ENCODE measurements around the gene EID3.

Gene EID3

GRCh38 chr12:104312654-104313053, 9.1 kb downstream of the EID3 start:
- no peak for DNase-seq (ENCODE audit: low spot score)
- no peak overlapping the region for H3K4me3 ChIP-seq
- TF ChIP-seq CTCF (IDR thresholded peaks at IDR 0.05): no peak
- no peak overlapping the region for H3K27ac ChIP-seq

GRCh38 chr12:104313568-104314241, 10.2 kb downstream of the EID3 start:
- DNase-seq (ENCODE audit: low spot score): no peak
- Histone ChIP-seq H3K27ac (no peak overlapping the region), H3K4me3 (no peak overlapping the region)
- TF ChIP-seq CTCF (IDR thresholded peaks at IDR 0.05): no peak

GRCh38 chr12:104314242-104314614, 10.7 kb downstream of the EID3 start:
- TF ChIP-seq CTCF (IDR thresholded peaks at IDR 0.05): no peak
- no peak overlapping the region for H3K4me3 ChIP-seq
- no peak overlapping the region for H3K27ac ChIP-seq
- no peak for DNase-seq (ENCODE audit: low spot score)

- DNase-seq (ENCODE audit: low spot score): no peak
- Histone ChIP-seq H3K27ac (no peak overlapping the region), H3K4me3 (no peak overlapping the region)
- no peak for TF ChIP-seq CTCF (IDR thresholded peaks at IDR 0.05)
Measured at GRCh38 chr12:104315326-104316224, 12.0 kb downstream of the EID3 start.

- H3K4me3 ChIP-seq: no peak overlapping the region
- TF ChIP-seq CTCF (IDR thresholded peaks at IDR 0.05): no peak
- no peak overlapping the region for H3K27ac ChIP-seq
- no peak for DNase-seq (ENCODE audit: low spot score)
Measured at GRCh38 chr12:104316936-104317335, 13.4 kb downstream of the EID3 start.

- Histone ChIP-seq H3K27ac (no peak overlapping the region), H3K4me3 (no peak overlapping the region)
- DNase-seq (ENCODE audit: low spot score): no peak
- TF ChIP-seq CTCF (IDR thresholded peaks at IDR 0.05): no peak
Measured at GRCh38 chr12:104317538-104318210, 14.1 kb downstream of the EID3 start.

Measured in coronary artery (tissue), 2 donors.